HEK293 (cell line): ENCODE measurements around the gene TANGO6.

Experiments used
- CTCF ChIA-PET: fragments of 350-600 bp; formaldehyde crosslinking; extraction: SDS; loops from one replicate; lab custom pipeline; 2021; ENCODE audit warnings: antibody characterized with exemption; lab: Yijun Ruan, JAX
- POLR2A ChIA-PET: fragments of 300-600 bp; formaldehyde crosslinking; extraction: SDS; loops from one replicate; lab custom pipeline; 2020; ENCODE audit warnings: antibody characterized with exemption, inconsistent platforms; lab: Yijun Ruan, JAX
- H3K27ac ChIP-seq: fragments of 200-500 bp; sonication (Bioruptor generic); 2 replicates; pipeline ENCODE4 v1.5.1; 2014; ENCODE audit warnings: low read depth, low read length, control low read depth, inconsistent platforms; ENCODE audit errors: extremely low read depth
- H3K36me3 ChIP-seq, 2 experiments: fragments of 200-500 bp in 1 of 2; sonication (Bioruptor generic) in 1 of 2; 1 replicate in 1 of 2; 2 replicates in 1 of 2; pipeline ENCODE4 v1.5.1; 2014 to 2017; ENCODE audit warnings: inconsistent platforms in 2 of 2, low read length in 2 of 2; ENCODE audit not compliant: control insufficient read depth in 2 of 2, insufficient read depth in 1 of 2
- H3K4me1 ChIP-seq: fragments of 200-500 bp; sonication (Bioruptor generic); 2 replicates; pipeline ENCODE4 v1.5.1; 2014; ENCODE audit warnings: mild to moderate bottlenecking, low read length, inconsistent platforms; ENCODE audit not compliant: control insufficient read depth, insufficient read depth
- H3K4me3 ChIP-seq: 2 replicates; pipeline ENCODE4 v1.5.1; 2011; ENCODE audit warnings: low read depth, mild to moderate bottlenecking, control low read depth, low read length, moderate library complexity
- H3K9me3 ChIP-seq: fragments of 200-500 bp; sonication (Bioruptor generic); 2 replicates; pipeline ENCODE4 v1.5.1; 2014; ENCODE audit warnings: low read depth, low read length, inconsistent platforms; ENCODE audit not compliant: control insufficient read depth, insufficient read depth
- BCL11A ChIP-seq: fragments of 450-650 bp; formaldehyde crosslinking; IDR thresholded peaks from 2 replicates; pipeline ENCODE4 v1.5.1; 2016; ENCODE audit warnings: low read depth, missing biosample characterization, missing genetic modification characterization
- HIC1 ChIP-seq: fragments of 450-650 bp; formaldehyde crosslinking; IDR thresholded peaks from 2 replicates; pipeline ENCODE4 v1.5.1; 2016; ENCODE audit warnings: missing biosample characterization, missing genetic modification characterization
- HOXA7 ChIP-seq: sonication (generic); formaldehyde crosslinking; IDR thresholded peaks from 2 replicates; pipeline ENCODE4 v1.8.1; 2022; ENCODE audit warnings: missing genetic modification reagents, borderline replicate concordance
- INSM2 ChIP-seq: fragments of 450-650 bp; formaldehyde crosslinking; IDR thresholded peaks from 2 replicates; pipeline ENCODE4 v1.5.1; 2016; ENCODE audit warnings: missing biosample characterization, missing genetic modification characterization
- MZF1 ChIP-seq: fragments of 450-650 bp; formaldehyde crosslinking; IDR thresholded peaks from 2 replicates; pipeline ENCODE4 v1.5.1; 2017; ENCODE audit warnings: missing biosample characterization, missing genetic modification characterization, borderline replicate concordance
- OSR2 ChIP-seq: fragments of 450-650 bp; formaldehyde crosslinking; IDR thresholded peaks from 2 replicates; pipeline ENCODE4 v1.5.1; 2016; ENCODE audit warnings: missing biosample characterization, missing genetic modification characterization
- REPIN1 ChIP-seq: fragments of 450-650 bp; formaldehyde crosslinking; IDR thresholded peaks from 2 replicates; pipeline ENCODE4 v1.5.1; 2017; ENCODE audit warnings: missing biosample characterization, missing genetic modification characterization, low read depth
- ZBTB7A ChIP-seq: fragments of 450-650 bp; formaldehyde crosslinking; IDR thresholded peaks from 2 replicates; pipeline ENCODE4 v1.5.1; 2016; ENCODE audit warnings: low read depth, missing biosample characterization, missing genetic modification characterization
- ZFHX2 ChIP-seq: fragments of 450-650 bp; formaldehyde crosslinking; conservative IDR thresholded peaks from 2 replicates; pipeline ENCODE4 v1.5.1; 2016; ENCODE audit warnings: missing biosample characterization, missing genetic modification characterization
- ZNF133 ChIP-seq: fragments of 450-650 bp; formaldehyde crosslinking; IDR thresholded peaks from 2 replicates; pipeline ENCODE4 v1.5.1; 2016; ENCODE audit warnings: missing biosample characterization, missing genetic modification characterization
- ZNF138 ChIP-seq: fragments of 450-650 bp; formaldehyde crosslinking; IDR thresholded peaks from 2 replicates; pipeline ENCODE4 v1.5.1; 2016; ENCODE audit warnings: missing biosample characterization, missing genetic modification characterization, borderline replicate concordance
- ZNF169 ChIP-seq: fragments of 450-650 bp; formaldehyde crosslinking; IDR thresholded peaks from 2 replicates; pipeline ENCODE4 v1.5.1; 2016; ENCODE audit warnings: missing biosample characterization, missing genetic modification characterization
- ZNF19 ChIP-seq: fragments of 450-650 bp; formaldehyde crosslinking; IDR thresholded peaks from 2 replicates; pipeline ENCODE4; 2016; ENCODE audit warnings: missing biosample characterization, missing genetic modification characterization, low read depth
- ZNF354C ChIP-seq: fragments of 450-650 bp; formaldehyde crosslinking; IDR thresholded peaks from 2 replicates; pipeline ENCODE4 v1.5.1; 2016; ENCODE audit warnings: missing biosample characterization, missing genetic modification characterization, low read depth, borderline replicate concordance
- ZNF555 ChIP-seq: fragments of 450-650 bp; formaldehyde crosslinking; conservative IDR thresholded peaks from 2 replicates; pipeline ENCODE4 v1.5.1; 2017; ENCODE audit warnings: missing biosample characterization, mild to moderate bottlenecking, missing genetic modification characterization, inconsistent platforms
- ZNF580 ChIP-seq: fragments of 450-650 bp; formaldehyde crosslinking; IDR thresholded peaks from 2 replicates; pipeline ENCODE4 v1.5.1; 2016; ENCODE audit warnings: missing biosample characterization, missing genetic modification characterization
- ZSCAN23 ChIP-seq: fragments of 450-650 bp; formaldehyde crosslinking; IDR thresholded peaks from 2 replicates; pipeline ENCODE4 v1.5.1; 2016; ENCODE audit warnings: missing biosample characterization, missing genetic modification characterization
- TF ChIP-seq, protein P1 (sequence below): fragments of 450-650 bp; formaldehyde crosslinking; IDR thresholded peaks from 2 replicates; pipeline ENCODE4 v1.5.1; 2016; ENCODE audit warnings: missing biosample characterization, missing genetic modification characterization
- TF ChIP-seq, protein P2 (sequence below): fragments of 450-650 bp; formaldehyde crosslinking; conservative IDR thresholded peaks from 2 replicates; pipeline ENCODE4 v1.5.1; 2016; ENCODE audit warnings: low read depth, missing biosample characterization, missing genetic modification characterization

The TANGO6 gene

DNA sequence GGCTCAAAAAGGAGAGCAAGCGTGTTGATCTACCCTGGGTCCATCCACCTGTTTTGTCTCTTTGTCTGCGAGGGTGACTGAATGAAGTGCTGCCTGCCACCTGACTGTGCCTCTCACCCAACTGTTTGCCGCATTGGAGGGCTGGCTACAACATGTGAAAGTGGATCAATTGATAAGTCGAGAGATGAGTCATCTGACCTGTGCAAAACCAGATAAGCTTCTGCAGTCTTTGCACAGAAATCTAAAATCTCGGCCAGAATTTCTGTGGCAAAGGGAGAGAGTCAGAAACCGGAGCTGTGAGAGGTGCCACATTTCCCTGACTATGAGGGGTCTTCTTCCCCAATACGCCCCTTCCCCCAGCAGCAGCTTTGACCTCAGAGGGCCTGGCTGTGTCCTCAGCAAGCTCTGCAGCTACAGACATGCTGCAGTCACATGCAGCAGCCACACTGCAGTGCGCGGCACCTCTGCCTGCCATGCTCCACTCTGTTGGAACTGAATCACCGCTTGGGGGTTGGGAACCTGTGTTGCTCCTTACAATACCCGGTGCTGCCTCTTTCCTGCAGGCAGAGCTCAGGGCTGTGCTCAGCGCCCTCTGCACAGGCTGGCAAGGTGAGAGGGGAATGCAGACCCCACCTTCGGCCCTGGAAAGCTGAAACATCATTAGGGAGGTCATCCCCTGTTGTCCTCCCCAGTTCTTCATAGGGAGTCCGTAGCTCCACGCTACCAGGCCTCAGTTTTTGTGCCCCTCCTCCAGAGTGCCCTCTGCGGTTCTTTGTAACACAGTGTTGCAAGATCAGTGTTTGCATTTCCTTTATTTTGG is 246.0 kb downstream of the TANGO6 start (continued):
- TF ChIP-seq, protein P1, sequence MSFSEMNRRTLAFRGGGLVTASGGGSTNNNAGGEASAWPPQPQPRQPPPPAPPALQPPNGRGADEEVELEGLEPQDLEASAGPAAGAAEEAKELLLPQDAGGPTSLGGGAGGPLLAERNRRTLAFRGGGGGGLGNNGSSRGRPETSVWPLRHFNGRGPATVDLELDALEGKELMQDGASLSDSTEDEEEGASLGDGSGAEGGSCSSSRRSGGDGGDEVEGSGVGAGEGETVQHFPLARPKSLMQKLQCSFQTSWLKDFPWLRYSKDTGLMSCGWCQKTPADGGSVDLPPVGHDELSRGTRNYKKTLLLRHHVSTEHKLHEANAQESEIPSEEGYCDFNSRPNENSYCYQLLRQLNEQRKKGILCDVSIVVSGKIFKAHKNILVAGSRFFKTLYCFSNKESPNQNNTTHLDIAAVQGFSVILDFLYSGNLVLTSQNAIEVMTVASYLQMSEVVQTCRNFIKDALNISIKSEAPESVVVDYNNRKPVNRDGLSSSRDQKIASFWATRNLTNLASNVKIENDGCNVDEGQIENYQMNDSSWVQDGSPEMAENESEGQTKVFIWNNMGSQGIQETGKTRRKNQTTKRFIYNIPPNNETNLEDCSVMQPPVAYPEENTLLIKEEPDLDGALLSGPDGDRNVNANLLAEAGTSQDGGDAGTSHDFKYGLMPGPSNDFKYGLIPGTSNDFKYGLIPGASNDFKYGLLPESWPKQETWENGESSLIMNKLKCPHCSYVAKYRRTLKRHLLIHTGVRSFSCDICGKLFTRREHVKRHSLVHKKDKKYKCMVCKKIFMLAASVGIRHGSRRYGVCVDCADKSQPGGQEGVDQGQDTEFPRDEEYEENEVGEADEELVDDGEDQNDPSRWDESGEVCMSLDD (tag by site-specific recombination), result no peak
- no peak for TF ChIP-seq HIC1 (tag by site-specific recombination)
- TF ChIP-seq, all 188 proteins: peak for 0

GRCh38 chr16:69093974-69094373 is 250.6 kb downstream of the TANGO6 start:
- Histone ChIP-seq H3K9me3 (no peaks in the 10 kb centered on the region), H3K27ac (no peak overlapping the region), H3K4me3 (no peak overlapping the region), H3K36me3 (no peaks in the 10 kb centered on the region), H3K4me1 (peaks cover 2% of the 10 kb centered on the region; the same call in 1 of the 2 replicates)
- ChIA-PET POLR2A (interaction anchor here (0.6 to 0.7 kb wide), 2 partner anchors 13 to 260 kb away, joined by 3 to 5 read pairs; no protein-coding TSS in a partner anchor), CTCF (interaction anchor here (2.2 kb wide), 1 partner anchor 19 kb away, joined by 7 read pairs; no protein-coding TSS in a partner anchor)
- no peak for TF ChIP-seq INSM2 (tag by site-specific recombination)
- no peak for TF ChIP-seq ZNF580 (tag by site-specific recombination)
- TF ChIP-seq MZF1 (tag by site-specific recombination), result no peak
- TF ChIP-seq ZBTB7A, result no peak
- TF ChIP-seq BCL11A (tag by site-specific recombination), result no peak
- 0 out of 2 replicates have a peak, but pooled peaks have one; percentile 21 for TF ChIP-seq OSR2 (tag by site-specific recombination)
- no peak for TF ChIP-seq ZNF19
- no peak for TF ChIP-seq ZNF169 (tag by site-specific recombination)

- ChIA-PET POLR2A (no interaction called here), CTCF (interaction anchor here (0.7 to 2.2 kb wide), 2 partner anchors 19 to 431 kb away, joined by 3 to 7 read pairs; no protein-coding TSS in a partner anchor)
- Histone ChIP-seq H3K27ac (no peak overlapping the region), H3K9me3 (no peaks in the 10 kb centered on the region), H3K4me1 (no peaks in the 10 kb centered on the region), H3K36me3 (no peaks in the 10 kb centered on the region), H3K4me3 (no peak overlapping the region)
- TF ChIP-seq, protein P2, sequence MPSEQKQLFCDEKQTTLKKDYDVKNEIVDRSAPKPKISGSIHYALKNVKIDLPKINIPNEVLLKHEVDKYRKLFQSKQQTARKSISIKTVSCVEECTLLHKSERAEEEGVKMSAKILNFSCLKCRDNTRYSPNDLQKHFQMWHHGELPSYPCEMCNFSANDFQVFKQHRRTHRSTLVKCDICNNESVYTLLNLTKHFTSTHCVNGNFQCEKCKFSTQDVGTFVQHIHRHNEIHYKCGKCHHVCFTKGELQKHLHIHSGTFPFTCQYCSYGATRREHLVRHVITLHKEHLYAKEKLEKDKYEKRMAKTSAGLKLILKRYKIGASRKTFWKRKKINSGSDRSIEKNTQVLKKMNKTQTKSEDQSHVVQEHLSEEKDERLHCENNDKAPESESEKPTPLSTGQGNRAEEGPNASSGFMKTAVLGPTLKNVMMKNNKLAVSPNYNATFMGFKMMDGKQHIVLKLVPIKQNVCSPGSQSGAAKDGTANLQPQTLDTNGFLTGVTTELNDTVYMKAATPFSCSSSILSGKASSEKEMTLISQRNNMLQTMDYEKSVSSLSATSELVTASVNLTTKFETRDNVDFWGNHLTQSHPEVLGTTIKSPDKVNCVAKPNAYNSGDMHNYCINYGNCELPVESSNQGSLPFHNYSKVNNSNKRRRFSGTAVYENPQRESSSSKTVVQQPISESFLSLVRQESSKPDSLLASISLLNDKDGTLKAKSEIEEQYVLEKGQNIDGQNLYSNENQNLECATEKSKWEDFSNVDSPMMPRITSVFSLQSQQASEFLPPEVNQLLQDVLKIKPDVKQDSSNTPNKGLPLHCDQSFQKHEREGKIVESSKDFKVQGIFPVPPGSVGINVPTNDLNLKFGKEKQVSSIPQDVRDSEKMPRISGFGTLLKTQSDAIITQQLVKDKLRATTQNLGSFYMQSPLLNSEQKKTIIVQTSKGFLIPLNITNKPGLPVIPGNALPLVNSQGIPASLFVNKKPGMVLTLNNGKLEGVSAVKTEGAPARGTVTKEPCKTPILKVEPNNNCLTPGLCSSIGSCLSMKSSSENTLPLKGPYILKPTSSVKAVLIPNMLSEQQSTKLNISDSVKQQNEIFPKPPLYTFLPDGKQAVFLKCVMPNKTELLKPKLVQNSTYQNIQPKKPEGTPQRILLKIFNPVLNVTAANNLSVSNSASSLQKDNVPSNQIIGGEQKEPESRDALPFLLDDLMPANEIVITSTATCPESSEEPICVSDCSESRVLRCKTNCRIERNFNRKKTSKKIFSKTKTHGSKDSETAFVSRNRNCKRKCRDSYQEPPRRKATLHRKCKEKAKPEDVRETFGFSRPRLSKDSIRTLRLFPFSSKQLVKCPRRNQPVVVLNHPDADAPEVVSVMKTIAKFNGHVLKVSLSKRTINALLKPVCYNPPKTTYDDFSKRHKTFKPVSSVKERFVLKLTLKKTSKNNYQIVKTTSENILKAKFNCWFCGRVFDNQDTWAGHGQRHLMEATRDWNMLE (tag by site-specific recombination), result no peak
- TF ChIP-seq HOXA7 (CRISPR knock-in tag) (no peak), ZSCAN23 (no peak), ZFHX2 (tag by site-specific recombination) (no peak), ZNF555 (tag by site-specific recombination) (no peak), ZNF133 (no peak), REPIN1 (tag by site-specific recombination) (no peak), ZNF354C (no peak), ZNF138 (tag by site-specific recombination) (no peak)
These were observed 251.2 kb downstream of the TANGO6 start for GRCh38 chr16:69094501-69094900.
